Germinal center (tissue), 1 donor: ENCODE measurements around the gene MARVELD2.

Source experiments
- DNase-seq: peaks from one replicate; pipeline ENCODE4 v3.0.0; 2012; ENCODE audit warnings: mixed read lengths, low spot score

MARVELD2 gene

DNA sequence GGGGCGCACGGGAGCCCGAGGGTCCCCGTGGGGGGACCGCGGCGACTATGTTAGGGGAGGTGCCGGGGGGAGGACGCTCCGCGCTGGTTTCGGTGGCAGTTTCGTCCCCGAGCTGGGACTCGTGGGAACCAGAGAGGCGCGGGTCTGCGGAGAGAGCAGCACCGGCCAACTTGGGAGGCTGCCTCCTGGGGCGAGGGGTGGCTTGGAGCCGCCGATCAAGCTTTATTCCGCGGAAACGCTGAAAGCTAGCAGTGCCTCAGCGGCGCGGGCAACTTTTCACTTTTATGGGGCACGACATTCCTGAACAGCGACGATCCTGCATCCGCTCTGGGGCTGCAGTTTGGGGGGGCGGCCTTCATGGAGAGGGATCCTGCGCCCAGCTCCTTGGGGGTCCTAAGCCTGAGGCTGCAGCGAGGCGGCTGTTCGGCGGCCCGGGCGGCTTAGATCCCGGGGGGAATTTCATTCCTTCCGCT is 78.0 kb downstream of the MARVELD2 start:
- peak; percentile 37 for DNase-seq

DNA sequence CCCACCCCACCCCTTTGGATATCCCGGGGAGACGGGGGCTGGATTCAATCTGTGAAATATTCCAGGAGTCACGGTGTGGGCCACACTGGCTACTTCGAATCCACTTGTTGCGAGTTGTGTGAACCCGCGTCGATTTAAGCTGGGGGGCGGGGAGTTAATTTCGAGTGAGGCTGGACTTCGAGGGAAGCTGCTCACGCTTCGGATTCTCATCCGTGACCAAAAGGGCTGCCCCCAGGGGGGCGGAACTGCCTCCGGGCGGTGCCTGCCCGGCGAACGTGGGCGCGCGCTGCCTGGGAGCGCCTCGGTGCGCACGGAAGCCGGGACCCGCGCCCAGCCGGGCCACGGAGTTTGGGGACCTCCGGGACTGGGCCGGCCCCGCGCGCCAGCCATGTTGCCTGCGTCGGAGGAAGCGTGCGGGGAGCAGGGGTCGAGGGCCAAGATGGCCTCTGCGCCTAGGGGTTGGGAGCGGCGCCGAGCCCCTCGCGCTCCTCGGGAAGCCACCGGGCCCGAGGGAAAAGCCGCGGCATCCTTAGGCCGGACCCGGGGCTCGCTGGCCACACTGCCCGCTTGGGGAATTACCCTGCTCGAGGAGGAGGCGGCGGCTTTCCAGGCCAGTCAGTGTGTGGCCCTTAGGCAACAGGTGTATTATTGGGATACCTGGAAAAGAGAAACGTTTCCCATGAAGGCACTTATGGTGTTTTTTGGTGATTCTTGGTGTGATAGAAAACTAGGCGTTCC is 78.6 kb downstream of the MARVELD2 start:
- DNase-seq: peak; percentile 12
